Uterus (tissue), 2 donors: ENCODE results near the gene COL27A1.

Experiments used
- CTCF ChIP-seq, 4 experiments: fragments of 200-600 bp in 2 of 4; fragments of 450-650 bp in 2 of 4; sonication (generic) in 2 of 4; IDR thresholded peaks; one replicate each; pipeline ENCODE4 v1.5.1; 2016 to 2019; ENCODE audit warnings: antibody characterized with exemption in 4 of 4, mild to moderate bottlenecking in 2 of 4, moderate library complexity in 1 of 4
- POLR2A ChIP-seq, 2 donors: fragments of 450-650 bp; IDR thresholded peaks; one replicate each; pipeline ENCODE4 v1.6.1; 2016; ENCODE audit warnings: antibody characterized with exemption in 2 of 2, mild to moderate bottlenecking in 1 of 2, moderate library complexity in 1 of 2

- no peak for TF ChIP-seq CTCF (IDR thresholded peaks at IDR 0.05)
- TF ChIP-seq POLR2A (IDR thresholded peaks at IDR 0.05), result no peak
Measured at GRCh38 chr9:114139071-114139470, 16.3 kb upstream of the COL27A1 start.
